MM.1S (cell line): Measurements from ENCODE around the gene PRMT5.

Experiments
- DNase-seq: peaks from one replicate; pipeline ENCODE4 v3.0.0-alpha.2; 2015
- H2AFZ ChIP-seq: fragments of 300-600 bp; sonication (generic); 2 replicates; pipeline ENCODE4 v1.6.0; 2016; ENCODE audit warnings: antibody characterized with exemption, low read length
- H3F3A ChIP-seq: fragments of 300-600 bp; sonication (generic); 2 replicates; pipeline ENCODE4 v1.6.1; 2016; ENCODE audit warnings: mild to moderate bottlenecking, antibody characterized with exemption, low read length, moderate library complexity, mixed read lengths; ENCODE audit not compliant: insufficient read depth
- H3K27ac ChIP-seq: fragments of 300-600 bp; sonication (generic); 2 replicates; pipeline ENCODE4 v1.5.1; 2016; ENCODE audit warnings: mild to moderate bottlenecking, low read length
- H3K27me3 ChIP-seq: fragments of 300-600 bp; sonication (generic); replicated peaks from 2 replicates; pipeline ENCODE4 v1.6.0; 2016; ENCODE audit warnings: low read length; ENCODE audit not compliant: insufficient read depth
- H3K36me3 ChIP-seq: fragments of 300-600 bp; sonication (generic); replicated peaks from 2 replicates; pipeline ENCODE4 v1.6.1; 2016; ENCODE audit warnings: mild to moderate bottlenecking, low read length, mixed read lengths; ENCODE audit not compliant: insufficient read depth
- H3K4me1 ChIP-seq: fragments of 300-600 bp; sonication (generic); 2 replicates; pipeline ENCODE4 v1.6.1; 2016; ENCODE audit warnings: low read length, mixed read lengths
- H3K4me2 ChIP-seq: fragments of 300-600 bp; sonication (generic); 2 replicates; pipeline ENCODE4 v1.6.0; 2016; ENCODE audit warnings: low read depth, low read length
- H3K4me3 ChIP-seq: fragments of 300-600 bp; sonication (generic); 2 replicates; pipeline ENCODE4 v1.5.1; 2016; ENCODE audit warnings: low read length, mixed read lengths
- H3K79me2 ChIP-seq: fragments of 300-600 bp; sonication (generic); 2 replicates; pipeline ENCODE4 v1.6.1; 2016; ENCODE audit warnings: mixed run types, low read length, mixed read lengths
- H3K9ac ChIP-seq: fragments of 300-600 bp; sonication (generic); 2 replicates; pipeline ENCODE4 v1.6.1; 2016; ENCODE audit warnings: low read length, mixed read lengths
- H3K9me2 ChIP-seq: fragments of 300-600 bp; sonication (generic); replicated peaks from 2 replicates; pipeline ENCODE4 v1.6.1; 2016; ENCODE audit warnings: mild to moderate bottlenecking, low read length, mixed read lengths; ENCODE audit not compliant: insufficient read depth
- H3K9me3 ChIP-seq: fragments of 300-600 bp; sonication (generic); replicated peaks from 2 replicates; pipeline ENCODE4 v1.6.1; 2016; ENCODE audit warnings: mild to moderate bottlenecking, low read length, mixed read lengths; ENCODE audit not compliant: insufficient read depth
- H4K20me1 ChIP-seq: fragments of 300-600 bp; sonication (generic); 2 replicates; pipeline ENCODE4 v1.6.1; 2016; ENCODE audit warnings: mild to moderate bottlenecking, low read length, moderate library complexity, mixed read lengths; ENCODE audit not compliant: insufficient read depth
- EZH2 ChIP-seq: fragments of 300-600 bp; sonication (generic); optimal IDR thresholded peaks from 2 replicates; pipeline ENCODE3; 2017; ENCODE audit warnings: low read depth, mild to moderate bottlenecking, antibody characterized with exemption, low read length, mixed read lengths
- EZH2phosphoT487 ChIP-seq: fragments of 300-600 bp; sonication (generic); IDR thresholded peaks from 2 replicates; pipeline ENCODE4 v1.6.1; 2018; ENCODE audit warnings: antibody characterized with exemption, low read length
- TF ChIP-seq, protein P1 (sequence below): fragments of 300-600 bp; sonication (generic); IDR thresholded peaks from 2 replicates; pipeline ENCODE4 v1.5.1; 2016; ENCODE audit warnings: antibody characterized with exemption, low read length, mixed read lengths

PRMT5 gene

DNA sequence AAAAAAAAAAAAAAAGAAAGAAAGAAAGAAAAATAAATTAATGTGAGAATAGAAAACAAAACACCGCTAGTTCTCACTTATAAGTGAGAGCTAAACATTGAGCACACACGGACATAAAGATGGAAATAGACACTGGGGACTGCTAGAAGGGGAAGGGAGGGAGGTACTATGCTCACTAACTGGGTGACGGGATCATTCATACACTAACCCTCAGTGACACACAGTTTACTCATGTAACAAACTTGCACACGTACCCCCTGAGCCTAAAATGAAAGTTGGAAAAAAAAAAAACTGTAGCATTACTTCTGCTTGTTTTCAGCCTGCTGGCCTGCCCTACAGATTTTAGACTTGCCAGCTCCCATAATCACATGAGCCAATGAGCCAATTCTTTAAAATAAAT, 10.5 kb upstream of the PRMT5 start:
- Histone ChIP-seq H3K36me3 (no peaks in the 10 kb centered on the region), H3K79me2 (no peaks in the 10 kb centered on the region), H3K9me2 (no peaks in the 10 kb centered on the region), H3K4me1 (no peaks in the 10 kb centered on the region), H3K27ac (no peak overlapping the region), H3K4me3 (no peak overlapping the region), H3K9ac (no peak overlapping the region), H3K27me3 (no peaks in the 10 kb centered on the region), H3K9me3 (no peaks in the 10 kb centered on the region), H2AFZ (no peak overlapping the region), H4K20me1 (no peaks in the 10 kb centered on the region), H3F3A (no peaks in the 10 kb centered on the region), H3K4me2 (no peak overlapping the region)
- no peak for DNase-seq
- TF ChIP-seq EZH2phosphoT487 (no peak), EZH2 (no peak)
- TF ChIP-seq, protein P1, sequence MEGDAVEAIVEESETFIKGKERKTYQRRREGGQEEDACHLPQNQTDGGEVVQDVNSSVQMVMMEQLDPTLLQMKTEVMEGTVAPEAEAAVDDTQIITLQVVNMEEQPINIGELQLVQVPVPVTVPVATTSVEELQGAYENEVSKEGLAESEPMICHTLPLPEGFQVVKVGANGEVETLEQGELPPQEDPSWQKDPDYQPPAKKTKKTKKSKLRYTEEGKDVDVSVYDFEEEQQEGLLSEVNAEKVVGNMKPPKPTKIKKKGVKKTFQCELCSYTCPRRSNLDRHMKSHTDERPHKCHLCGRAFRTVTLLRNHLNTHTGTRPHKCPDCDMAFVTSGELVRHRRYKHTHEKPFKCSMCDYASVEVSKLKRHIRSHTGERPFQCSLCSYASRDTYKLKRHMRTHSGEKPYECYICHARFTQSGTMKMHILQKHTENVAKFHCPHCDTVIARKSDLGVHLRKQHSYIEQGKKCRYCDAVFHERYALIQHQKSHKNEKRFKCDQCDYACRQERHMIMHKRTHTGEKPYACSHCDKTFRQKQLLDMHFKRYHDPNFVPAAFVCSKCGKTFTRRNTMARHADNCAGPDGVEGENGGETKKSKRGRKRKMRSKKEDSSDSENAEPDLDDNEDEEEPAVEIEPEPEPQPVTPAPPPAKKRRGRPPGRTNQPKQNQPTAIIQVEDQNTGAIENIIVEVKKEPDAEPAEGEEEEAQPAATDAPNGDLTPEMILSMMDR: no peak

DNA sequence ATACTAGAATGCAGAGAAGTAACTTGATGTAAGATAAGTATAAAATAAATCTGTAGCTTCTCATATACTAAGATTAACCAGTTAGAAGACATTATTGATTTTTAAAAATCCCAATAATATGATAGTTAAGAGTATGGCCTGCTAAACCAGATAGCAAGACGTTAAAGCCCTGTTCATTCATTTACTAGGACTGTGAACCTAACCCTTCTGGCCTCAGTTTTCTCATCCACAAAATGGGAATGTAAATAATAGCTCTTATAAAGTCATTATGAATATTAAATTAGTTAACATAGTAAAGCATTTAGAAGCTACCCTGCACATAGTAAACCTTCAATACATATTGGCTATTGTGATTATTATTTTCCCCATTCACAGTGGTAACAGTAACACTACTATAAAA, 6.0 kb upstream of the PRMT5 start:
- no peak overlapping the region for H3K4me2 ChIP-seq
- no peaks in the 10 kb centered on the region for H3K9me2 ChIP-seq
- H3K79me2 ChIP-seq: no peaks in the 10 kb centered on the region
- TF ChIP-seq EZH2phosphoT487 (no peak), EZH2 (no peak)
- TF ChIP-seq, protein P1: no peak
- no peak for DNase-seq
- no peak overlapping the region for H3K4me3 ChIP-seq
- no peaks in the 10 kb centered on the region for H3K36me3 ChIP-seq
- no peaks in the 10 kb centered on the region for H4K20me1 ChIP-seq
- H3K9ac ChIP-seq: no peak overlapping the region
- no peak overlapping the region for H2AFZ ChIP-seq
- no peaks in the 10 kb centered on the region for H3K27me3 ChIP-seq
- no peak overlapping the region for H3K27ac ChIP-seq
- H3K4me1 ChIP-seq: no peaks in the 10 kb centered on the region
- H3F3A ChIP-seq: 0 out of 2 replicates have a peak, but pooled peaks cover under 1% of the 10 kb centered on the region
- no peaks in the 10 kb centered on the region for H3K9me3 ChIP-seq

DNA sequence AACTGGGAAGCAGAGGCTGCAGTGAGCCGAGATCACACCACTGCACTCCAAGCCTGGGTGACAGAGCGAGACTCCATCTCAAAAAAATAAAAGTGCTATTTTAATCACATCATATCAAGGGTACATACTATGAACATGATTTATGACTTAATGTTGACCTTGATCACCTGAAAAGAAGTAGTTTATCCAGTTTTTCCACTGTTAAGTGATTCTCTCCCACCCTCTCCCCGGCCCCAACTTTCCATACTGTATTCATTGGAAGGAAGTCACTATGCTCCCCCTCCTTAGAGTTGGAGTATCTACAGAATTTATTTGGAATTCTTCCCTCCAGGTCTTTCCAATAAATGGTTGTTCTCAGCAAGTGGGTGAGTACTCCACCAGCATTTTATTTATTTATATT, 3.0 kb upstream of the PRMT5 start:
- DNase-seq: no peak
- Histone ChIP-seq H3K9me3 (no peaks in the 10 kb centered on the region), H2AFZ (no peak overlapping the region), H3K27me3 (no peaks in the 10 kb centered on the region), H3K27ac (no peak overlapping the region), H3K9me2 (no peaks in the 10 kb centered on the region), H3K4me2 (no peak overlapping the region), H3F3A (peaks cover 5% of the 10 kb centered on the region; the same call in 1 of the 2 replicates), H3K4me3 (no peak overlapping the region), H3K36me3 (no peaks in the 10 kb centered on the region), H3K79me2 (peaks cover 15% of the 10 kb centered on the region), H3K4me1 (0 out of 2 replicates have a peak, but pooled peaks cover 3% of the 10 kb centered on the region), H3K9ac (no peak overlapping the region), H4K20me1 (no peaks in the 10 kb centered on the region)
- no peak for TF ChIP-seq EZH2
- TF ChIP-seq, protein P1: no peak
- TF ChIP-seq EZH2phosphoT487: no peak
